Activated gamma-delta T cell treated with anti-CD3 and anti-CD28 coated beads, Interleukin-2, amount 50 U/mL, for 16 hours (primary cell): Measurements from ENCODE around the gene MED27.

Experiments
- DNase-seq: peaks from one replicate; pipeline ENCODE4 v3.0.0-alpha.2; 2020; ENCODE audit warnings: low read depth

The MED27 gene, protein sequence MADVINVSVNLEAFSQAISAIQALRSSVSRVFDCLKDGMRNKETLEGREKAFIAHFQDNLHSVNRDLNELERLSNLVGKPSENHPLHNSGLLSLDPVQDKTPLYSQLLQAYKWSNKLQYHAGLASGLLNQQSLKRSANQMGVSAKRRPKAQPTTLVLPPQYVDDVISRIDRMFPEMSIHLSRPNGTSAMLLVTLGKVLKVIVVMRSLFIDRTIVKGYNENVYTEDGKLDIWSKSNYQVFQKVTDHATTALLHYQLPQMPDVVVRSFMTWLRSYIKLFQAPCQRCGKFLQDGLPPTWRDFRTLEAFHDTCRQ

GRCh38 chr9:132079391-132080091, at the start of gene MED27:
Gene MED27 (minus strand): TSS chr9:132079867. CDS start chr9:132079844, 23 bp downstream.
- DNase-seq: peak; percentile 85

GRCh38 chr9:132127888-132128534, 48.3 kb upstream of the MED27 start:
- no peak for DNase-seq

- no peak for DNase-seq
Measured at GRCh38 chr9:132126680-132127236, 47.1 kb upstream of the MED27 start.

DNA sequence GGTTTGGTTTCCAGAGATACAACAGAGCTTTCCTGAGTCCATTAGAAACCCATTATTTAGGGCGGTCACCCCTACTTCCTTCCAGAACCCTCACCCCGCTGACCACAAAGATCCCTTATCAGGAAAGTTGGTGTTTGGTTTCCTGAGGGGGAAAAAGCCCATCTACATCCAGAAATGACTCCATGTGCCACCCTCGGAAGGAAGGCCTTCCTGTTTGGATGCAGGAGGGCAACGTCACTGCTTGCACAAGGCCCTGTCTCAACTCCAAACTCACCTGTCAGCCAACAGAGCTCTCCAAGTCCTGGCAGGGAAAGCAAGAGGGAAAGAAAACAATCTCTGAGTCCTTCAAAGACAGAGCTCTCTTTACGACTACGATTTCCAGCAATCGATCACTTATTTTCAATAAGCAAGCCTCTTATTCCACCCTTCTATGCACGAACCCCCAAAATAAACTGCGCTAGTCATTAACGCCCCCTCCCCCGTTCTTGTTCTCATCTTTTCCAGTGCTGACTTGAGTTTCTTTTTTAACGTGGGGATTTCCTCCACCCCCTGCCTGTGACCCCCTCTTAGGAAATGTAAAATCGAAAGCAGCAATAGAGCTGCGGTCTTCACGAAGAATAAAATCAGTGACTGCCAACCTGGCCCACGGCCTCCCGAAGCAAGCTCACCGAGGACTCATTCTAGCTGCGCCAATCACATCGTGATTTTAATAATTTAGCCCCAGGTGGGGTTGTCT, 46.4 kb upstream of the MED27 start:
- no peak for DNase-seq

- no peak for DNase-seq
Measured at GRCh38 chr9:132125361-132125760, 45.7 kb upstream of the MED27 start.

DNA sequence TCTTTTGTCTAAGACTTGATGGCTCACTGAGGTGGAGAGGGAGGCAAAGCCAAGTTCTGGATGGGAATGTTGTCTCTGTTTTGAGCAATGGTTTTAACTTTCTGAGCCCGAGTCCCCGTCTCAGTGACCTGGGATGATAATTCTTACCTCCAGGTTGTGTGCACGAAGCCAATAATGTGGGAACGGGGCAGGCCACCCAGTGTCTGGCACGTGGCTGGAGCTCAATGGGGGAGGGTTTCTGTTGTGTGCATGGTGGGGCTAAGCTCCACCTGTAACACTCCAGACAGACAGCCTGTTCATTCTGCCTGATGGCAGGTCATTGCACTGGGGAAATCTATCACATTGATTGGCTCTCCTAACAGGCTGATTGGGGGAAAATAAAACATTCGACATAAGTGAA, 45.1 kb upstream of the MED27 start:
- no peak for DNase-seq

DNA sequence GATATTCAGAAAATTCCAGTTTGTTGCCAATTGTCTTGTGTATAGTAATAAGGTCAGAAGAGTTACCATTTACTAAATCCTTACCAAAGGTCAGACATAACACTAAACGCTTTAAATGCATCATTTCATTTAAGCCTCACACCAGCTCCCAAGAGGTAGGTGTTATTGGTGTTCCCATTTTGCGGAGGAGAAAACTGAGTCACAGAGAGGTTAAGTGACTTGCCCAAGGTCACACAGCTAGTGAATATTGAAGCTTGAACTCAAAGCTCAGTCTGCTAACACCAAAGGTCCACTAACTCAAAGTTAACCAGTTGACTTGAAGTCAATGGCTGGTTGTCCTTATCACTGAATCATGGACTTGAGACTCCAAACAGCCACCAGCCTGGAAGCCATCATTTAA, 41.4 kb upstream of the MED27 start:
- no peak for DNase-seq

DNA sequence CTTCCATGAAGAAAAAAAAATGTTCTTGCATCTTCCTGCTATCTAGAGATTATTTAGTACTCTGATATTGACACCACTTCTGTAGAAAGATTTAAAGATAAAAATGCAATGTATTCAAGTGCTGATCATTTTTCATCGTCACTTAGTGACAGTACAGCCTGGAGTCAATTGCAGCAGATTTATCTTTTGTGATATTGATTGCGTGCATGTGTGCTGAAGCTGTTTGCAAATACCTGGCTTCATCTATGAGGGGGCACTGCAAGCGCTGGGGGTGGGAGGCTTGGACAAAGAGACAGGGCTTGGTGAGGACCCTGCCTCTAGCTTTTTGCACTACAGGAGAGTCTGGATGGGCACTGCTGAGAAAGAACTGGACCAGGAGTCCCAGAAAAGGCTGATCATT, 38.0 kb upstream of the MED27 start:
- no peak for DNase-seq

- DNase-seq: no peak
Measured at GRCh38 chr9:132116583-132116982, 36.9 kb upstream of the MED27 start.

- no peak for DNase-seq
Measured at GRCh38 chr9:132114102-132114707, 34.5 kb upstream of the MED27 start.

GRCh38 chr9:132109291-132109690, 29.6 kb upstream of the MED27 start:
- no peak for DNase-seq

GRCh38 chr9:132108728-132109127, 29.1 kb upstream of the MED27 start:
- DNase-seq: no peak

- no peak for DNase-seq
Measured at GRCh38 chr9:132099741-132100407, 20.2 kb upstream of the MED27 start.

GRCh38 chr9:132099167-132099566, 19.5 kb upstream of the MED27 start:
- DNase-seq: no peak

- no peak for DNase-seq
Measured at GRCh38 chr9:132094314-132094791, 14.7 kb upstream of the MED27 start.

DNA sequence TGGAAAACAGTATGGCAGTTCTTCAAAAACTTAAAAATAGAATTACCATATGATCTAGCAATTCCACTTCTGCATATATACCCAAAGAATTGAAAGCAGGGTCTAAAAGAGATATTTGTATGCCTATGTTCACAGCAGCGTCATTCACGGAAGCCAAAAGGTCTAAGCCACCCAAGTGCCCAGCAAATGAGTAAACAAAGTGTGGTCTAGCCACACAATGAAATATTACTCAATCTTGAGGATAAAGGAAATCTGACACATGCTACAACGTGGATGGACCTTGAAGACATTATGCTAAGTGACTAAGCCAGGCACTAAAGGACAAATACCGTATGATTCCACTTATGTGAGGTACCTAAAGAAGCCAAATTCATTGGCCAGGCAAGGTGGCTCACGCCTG, 11.1 kb upstream of the MED27 start:
- DNase-seq: no peak

- DNase-seq: no peak
Measured at GRCh38 chr9:132087438-132088030, 7.9 kb upstream of the MED27 start.

GRCh38 chr9:132082188-132082587, 2.5 kb upstream of the MED27 start:
- no peak for DNase-seq

GRCh38 chr9:132078699-132079356, 839 bp downstream of the MED27 start:
- no peak for DNase-seq
